ENCODE measurements around the gene PROM2.

- TF ChIP-seq EZH2 (IDR thresholded peaks at IDR 0.05; ENCODE audit: borderline replicate concordance, low read depth, low read length, poor library complexity, severe bottlenecking) (no peak), CTCF (conservative IDR thresholded peaks at IDR 0.05; ENCODE audit: low read depth, low read length) (no peak)
Observed at GRCh38 chr2:95291222-95291621, 17.0 kb downstream of the PROM2 start.
